Measurements from ENCODE around the gene DRC3. TPM values are rescaled to one million over a fixed set of nuclear protein-coding genes. Genes with fewer than 3 reads are reported as not detected.

DRC3 gene
- total and polyA plus RNA-seq, 4 donors: 0.61 to 1.5 (median 1.1) TPM

- no peak overlapping the region for H3K4me3 ChIP-seq (ENCODE audit: low read depth in 1 of 3, low read length in 3 of 3)
- no peaks in the 10 kb centered on the region for H3K9me3 ChIP-seq (ENCODE audit: control insufficient read depth in 4 of 4, low read length in 3 of 4)
- no peaks in the 10 kb centered on the region for H3K27me3 ChIP-seq (ENCODE audit: control insufficient read depth in 4 of 4, insufficient read depth in 4 of 4, low read length in 3 of 4)
- H3K4me1 ChIP-seq (ENCODE audit: control insufficient read depth in 4 of 4, insufficient read depth in 4 of 4, low read length in 3 of 4): peaks cover 1 to 17% (median 11%) of the 10 kb centered on the region in 4 donors
- H3K9ac ChIP-seq (ENCODE audit: low read depth in 1 of 2, low read length in 2 of 2): no peak overlapping the region
- no peak for TF ChIP-seq RAD21 (IDR thresholded peaks at IDR 0.05)
- no peak for TF ChIP-seq ZBTB33 (IDR thresholded peaks at IDR 0.05)
- TF ChIP-seq REST (IDR thresholded peaks at IDR 0.05): no peak
- no peak for TF ChIP-seq FOXA1 (IDR thresholded peaks at IDR 0.05)
- TF ChIP-seq MAX (IDR thresholded peaks at IDR 0.05): no peak
- no peak for TF ChIP-seq GABPA (IDR thresholded peaks at IDR 0.05 in 1 of 2, conservative IDR thresholded peaks at IDR 0.05 in 1 of 2)
- TF ChIP-seq YY1 (IDR thresholded peaks at IDR 0.05): no peak
- no peak for TF ChIP-seq RXRA (IDR thresholded peaks at IDR 0.05)
- TF ChIP-seq ATF3 (IDR thresholded peaks at IDR 0.05): no peak
- no peak for TF ChIP-seq TAF1 (conservative IDR thresholded peaks at IDR 0.05)
- no peak for TF ChIP-seq HNF4G (IDR thresholded peaks at IDR 0.05)
- TF ChIP-seq FOXA2 (IDR thresholded peaks at IDR 0.05): no peak
- TF ChIP-seq SP1 (IDR thresholded peaks at IDR 0.05): no peak
- TF ChIP-seq JUND (IDR thresholded peaks at IDR 0.05): no peak
- no peak for TF ChIP-seq NR2F2 (IDR thresholded peaks at IDR 0.05)
- WGBS: 90% methylated on average over 3 of the region's 3 CpGs
- no peak overlapping the region for H3K27ac ChIP-seq (ENCODE audit: low read depth in 1 of 2, low read length in 2 of 2)
- DNase-seq (ENCODE audit: low spot score): no peak
- peaks cover 0 to 10% (median 6%) of the 10 kb centered on the region in 4 donors for H3K36me3 ChIP-seq (ENCODE audit: control insufficient read depth in 4 of 4, insufficient read depth in 3 of 4, low read depth in 1 of 4, low read length in 3 of 4)
These were observed 71.9 kb downstream of the DRC3 start for GRCh38 chr17:18044609-18045008.

- WGBS: 85% methylated on average over 3 of the region's 3 CpGs
- peaks cover 0 to 10% (median 6%) of the 10 kb centered on the region in 4 donors for H3K36me3 ChIP-seq (ENCODE audit: control insufficient read depth in 4 of 4, insufficient read depth in 3 of 4, low read depth in 1 of 4, low read length in 3 of 4)
- DNase-seq (ENCODE audit: low spot score): no peak
- H3K27me3 ChIP-seq (ENCODE audit: control insufficient read depth in 4 of 4, insufficient read depth in 4 of 4, low read length in 3 of 4): no peaks in the 10 kb centered on the region
- H3K9me3 ChIP-seq (ENCODE audit: control insufficient read depth in 4 of 4, low read length in 3 of 4): no peaks in the 10 kb centered on the region
- H3K4me1 ChIP-seq (ENCODE audit: control insufficient read depth in 4 of 4, insufficient read depth in 4 of 4, low read length in 3 of 4): peaks cover under 1 to 7% (median 3%) of the 10 kb centered on the region in 4 donors
- H3K4me3 ChIP-seq (ENCODE audit: low read depth in 1 of 3, low read length in 3 of 3): no peak overlapping the region
- no peak overlapping the region for H3K9ac ChIP-seq (ENCODE audit: low read depth in 1 of 2, low read length in 2 of 2)
- H3K27ac ChIP-seq (ENCODE audit: low read depth in 1 of 2, low read length in 2 of 2): no peak overlapping the region
- TF ChIP-seq HNF4G (IDR thresholded peaks at IDR 0.05): no peak
- no peak for TF ChIP-seq FOXA2 (IDR thresholded peaks at IDR 0.05)
- TF ChIP-seq FOXA1 (IDR thresholded peaks at IDR 0.05): no peak
- no peak for TF ChIP-seq HNF4A (conservative IDR thresholded peaks at IDR 0.05)
- no peak for TF ChIP-seq CTCF (IDR thresholded peaks at IDR 0.05; ENCODE audit: low read depth, low read length, missing input control)
- TF ChIP-seq REST (IDR thresholded peaks at IDR 0.05): no peak
- no peak for TF ChIP-seq RAD21 (IDR thresholded peaks at IDR 0.05)
- no peak for TF ChIP-seq JUND (IDR thresholded peaks at IDR 0.05)
- no peak for TF ChIP-seq EGR1 (IDR thresholded peaks at IDR 0.05; ENCODE audit: low read depth in 2 of 2)
- no peak for TF ChIP-seq MAX (IDR thresholded peaks at IDR 0.05)
- no peak for TF ChIP-seq RXRA (IDR thresholded peaks at IDR 0.05)
- no peak for TF ChIP-seq SP1 (IDR thresholded peaks at IDR 0.05)
- no peak for TF ChIP-seq TAF1 (conservative IDR thresholded peaks at IDR 0.05)
- no peak for TF ChIP-seq YY1 (IDR thresholded peaks at IDR 0.05)
- TF ChIP-seq GABPA (IDR thresholded peaks at IDR 0.05 in 1 of 2, conservative IDR thresholded peaks at IDR 0.05 in 1 of 2): no peak
- no peak for TF ChIP-seq NR2F2 (IDR thresholded peaks at IDR 0.05)
These were observed 73.2 kb downstream of the DRC3 start for GRCh38 chr17:18045691-18046350.
